Astrocyte of the spinal cord (primary cell): Measurements from ENCODE around the gene GPR132.

ENCODE experiments used
- DNase-seq: peaks from one replicate; pipeline ENCODE4 v3.0.0; 2011; ENCODE audit warnings: low read depth, low spot score
- H3K4me3 ChIP-seq: 2 replicates; pipeline ENCODE4 v1.5.1; 2011; ENCODE audit warnings: low read depth, mild to moderate bottlenecking, low read length, moderate library complexity
- in situ Hi-C: cut with HindIII; loops from 2 replicates; pipeline ENCODE4 v1.10.0; 2017; ENCODE audit warnings: low sequenced_read_pairs
- TF ChIP-seq, protein P1 (sequence below): IDR thresholded peaks from 2 replicates; pipeline ENCODE4 v1.5.1; 2012; ENCODE audit warnings: low read depth, mild to moderate bottlenecking, low read length, inconsistent platforms

GPR132 gene

GRCh38 chr14:105102893-105103292 lies 37.7 kb upstream of the GPR132 start:
- no peak overlapping the region for H3K4me3 ChIP-seq
- in situ Hi-C loops = no loop called here
- TF ChIP-seq, protein P1, sequence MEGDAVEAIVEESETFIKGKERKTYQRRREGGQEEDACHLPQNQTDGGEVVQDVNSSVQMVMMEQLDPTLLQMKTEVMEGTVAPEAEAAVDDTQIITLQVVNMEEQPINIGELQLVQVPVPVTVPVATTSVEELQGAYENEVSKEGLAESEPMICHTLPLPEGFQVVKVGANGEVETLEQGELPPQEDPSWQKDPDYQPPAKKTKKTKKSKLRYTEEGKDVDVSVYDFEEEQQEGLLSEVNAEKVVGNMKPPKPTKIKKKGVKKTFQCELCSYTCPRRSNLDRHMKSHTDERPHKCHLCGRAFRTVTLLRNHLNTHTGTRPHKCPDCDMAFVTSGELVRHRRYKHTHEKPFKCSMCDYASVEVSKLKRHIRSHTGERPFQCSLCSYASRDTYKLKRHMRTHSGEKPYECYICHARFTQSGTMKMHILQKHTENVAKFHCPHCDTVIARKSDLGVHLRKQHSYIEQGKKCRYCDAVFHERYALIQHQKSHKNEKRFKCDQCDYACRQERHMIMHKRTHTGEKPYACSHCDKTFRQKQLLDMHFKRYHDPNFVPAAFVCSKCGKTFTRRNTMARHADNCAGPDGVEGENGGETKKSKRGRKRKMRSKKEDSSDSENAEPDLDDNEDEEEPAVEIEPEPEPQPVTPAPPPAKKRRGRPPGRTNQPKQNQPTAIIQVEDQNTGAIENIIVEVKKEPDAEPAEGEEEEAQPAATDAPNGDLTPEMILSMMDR = no peak
- no peak for DNase-seq

DNA sequence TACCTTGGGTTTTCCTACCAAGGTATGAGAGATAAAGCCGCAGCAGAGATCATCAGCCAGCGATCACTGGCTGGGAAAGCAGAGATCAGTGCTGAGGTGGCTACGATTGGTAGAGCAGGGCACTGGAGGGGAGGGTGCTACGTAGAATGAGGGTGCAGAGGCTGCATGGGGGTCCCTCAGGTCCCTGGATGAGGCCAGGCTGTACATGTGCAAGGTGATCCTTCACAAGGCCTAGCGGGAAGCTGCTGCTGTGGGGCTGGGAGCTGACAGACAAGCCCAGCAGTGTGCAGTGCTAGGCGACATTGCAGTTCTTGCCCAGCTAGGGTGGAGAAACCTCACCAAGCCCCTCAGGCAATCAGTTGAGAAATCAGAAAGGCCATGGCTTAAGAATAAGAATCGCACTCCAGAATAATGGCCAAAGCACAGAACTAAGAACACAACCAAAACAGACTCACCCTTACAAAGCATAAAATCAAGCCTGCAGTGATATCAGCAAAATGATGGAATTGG lies 37.2 kb upstream of the GPR132 start:
- TF ChIP-seq, protein P1 = no peak
- no peak for DNase-seq
- no peak overlapping the region for H3K4me3 ChIP-seq
- in situ Hi-C loops = no loop called here

DNA sequence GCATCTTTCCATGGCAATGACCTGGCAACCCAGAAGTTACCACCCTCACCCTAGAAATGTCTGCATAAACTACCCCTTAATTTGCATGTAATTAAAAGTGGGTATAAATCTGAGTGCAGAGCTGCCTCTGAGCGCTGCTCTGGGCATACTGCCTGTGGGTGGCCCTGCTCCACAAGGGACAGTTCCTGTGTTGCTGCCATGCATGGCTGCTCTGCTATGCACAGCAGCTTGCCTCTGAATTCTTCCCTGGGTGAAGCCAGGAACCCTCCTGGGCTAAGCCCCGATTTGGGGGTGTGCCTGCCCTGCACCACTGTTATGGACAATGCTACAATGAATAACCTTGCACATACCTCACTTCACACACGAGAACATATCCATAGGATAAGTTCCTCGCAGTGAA lies 35.7 kb upstream of the GPR132 start:
- no peak for DNase-seq
- in situ Hi-C loops = no loop called here
- no peak overlapping the region for H3K4me3 ChIP-seq
- TF ChIP-seq, protein P1 = no peak

GRCh38 chr14:105099778-105100177 lies 34.5 kb upstream of the GPR132 start:
- in situ Hi-C loops = no loop called here
- H3K4me3 ChIP-seq = no peak overlapping the region
- DNase-seq = no peak
- TF ChIP-seq, protein P1 = no peak

- in situ Hi-C loops = no loop called here
- no peak for DNase-seq
- TF ChIP-seq, protein P1 = no peak
- no peak overlapping the region for H3K4me3 ChIP-seq
Observed at GRCh38 chr14:105098316-105098715, 33.1 kb upstream of the GPR132 start.

DNA sequence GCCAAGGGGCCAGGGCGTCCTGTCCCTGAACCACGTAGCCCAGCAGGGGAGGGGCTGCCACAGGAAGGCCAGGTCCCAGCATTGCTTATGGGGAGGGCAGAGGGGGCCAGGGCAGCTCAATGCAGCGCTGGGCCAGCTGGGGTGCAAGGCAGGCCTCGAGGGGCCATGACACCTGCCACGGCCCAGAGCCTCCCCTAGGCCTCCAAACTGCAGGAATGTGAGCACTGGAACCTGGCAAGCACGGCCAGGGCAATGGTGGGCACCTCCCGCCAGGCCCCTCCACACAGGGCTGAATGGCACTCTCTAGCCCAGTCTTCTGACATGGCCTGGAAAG lies 32.5 kb upstream of the GPR132 start:
- no peak overlapping the region for H3K4me3 ChIP-seq
- no peak for DNase-seq
- in situ Hi-C loops = no loop called here
- TF ChIP-seq, protein P1 = no peak

- TF ChIP-seq, protein P1 = no peak
- no peak for DNase-seq
- no peak overlapping the region for H3K4me3 ChIP-seq
- in situ Hi-C loops = no loop called here
Observed at GRCh38 chr14:105096206-105096875, 31.1 kb upstream of the GPR132 start.
